NT2/D1 (cell line): Measurements from ENCODE around the gene COL2A1.

Experiments
- DNase-seq: peaks from one replicate; pipeline ENCODE4 v3.0.0-alpha.2; 2011; ENCODE audit warnings: low read depth, low spot score
- H3K27me3 ChIP-seq: 2 replicates; pipeline ENCODE4 v1.6.0; 2011; ENCODE audit warnings: mild to moderate bottlenecking; ENCODE audit not compliant: insufficient read length, insufficient read depth
- H3K36me3 ChIP-seq: 2 replicates; pipeline ENCODE4 v1.6.1; 2011; ENCODE audit warnings: mild to moderate bottlenecking, low read length, mixed read lengths; ENCODE audit not compliant: insufficient read depth, insufficient read length
- H3K4me1 ChIP-seq: 2 replicates; pipeline ENCODE4 v1.5.1; 2011; ENCODE audit not compliant: insufficient read depth, insufficient read length
- H3K4me3 ChIP-seq: 2 replicates; pipeline ENCODE4 v1.5.1; 2011; ENCODE audit warnings: low read depth; ENCODE audit not compliant: insufficient read length
- H3K9ac ChIP-seq: 2 replicates; pipeline ENCODE4 v1.6.0; 2011; ENCODE audit warnings: low read depth; ENCODE audit not compliant: insufficient read length
- H3K9me3 ChIP-seq: 2 replicates; pipeline ENCODE4 v1.5.1; 2011; ENCODE audit warnings: mild to moderate bottlenecking, low read length; ENCODE audit not compliant: insufficient read depth
- SUZ12 ChIP-seq: IDR thresholded peaks from 2 replicates; pipeline ENCODE4 v1.6.1; 2011; ENCODE audit not compliant: insufficient read length, insufficient read depth; ENCODE audit errors: extremely low read depth
- YY1 ChIP-seq: IDR thresholded peaks from 2 replicates; pipeline ENCODE4 v1.6.1; 2011; ENCODE audit not compliant: insufficient read length, insufficient read depth
- ZNF274 ChIP-seq: IDR thresholded peaks from 2 replicates; pipeline ENCODE4 v1.6.1; 2011; ENCODE audit warnings: mild to moderate bottlenecking, low read depth, low read length

Gene COL2A1

DNA sequence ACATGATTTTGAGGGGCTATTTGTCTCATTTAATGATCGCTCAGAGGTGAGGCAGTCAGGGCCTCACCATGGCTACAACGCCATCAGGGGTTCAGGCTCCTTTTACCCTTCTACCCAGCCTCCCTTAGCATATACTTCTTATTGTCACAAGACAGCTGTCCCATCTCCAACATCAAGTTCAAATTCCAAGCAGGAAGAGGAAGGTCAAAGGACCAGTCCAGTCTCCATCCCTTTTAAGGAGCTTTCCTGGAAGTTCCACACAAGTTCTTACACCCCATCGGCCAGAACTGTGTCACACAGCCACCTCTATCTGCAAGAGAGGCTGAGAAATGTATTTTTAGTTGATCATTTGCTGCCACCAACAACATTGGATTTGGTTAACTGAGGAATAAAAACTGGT is 49.2 kb downstream of the COL2A1 start:
- no peak for DNase-seq
- Histone ChIP-seq H3K36me3 (no peaks in the 10 kb centered on the region), H3K4me1 (peaks cover 2% of the 10 kb centered on the region), H3K9ac (no peak overlapping the region), H3K27me3 (peaks cover 16% of the 10 kb centered on the region), H3K9me3 (peaks cover 39% of the 10 kb centered on the region), H3K4me3 (no peak overlapping the region)
- TF ChIP-seq SUZ12: no peak
- TF ChIP-seq YY1: no peak
- no peak for TF ChIP-seq ZNF274

DNA sequence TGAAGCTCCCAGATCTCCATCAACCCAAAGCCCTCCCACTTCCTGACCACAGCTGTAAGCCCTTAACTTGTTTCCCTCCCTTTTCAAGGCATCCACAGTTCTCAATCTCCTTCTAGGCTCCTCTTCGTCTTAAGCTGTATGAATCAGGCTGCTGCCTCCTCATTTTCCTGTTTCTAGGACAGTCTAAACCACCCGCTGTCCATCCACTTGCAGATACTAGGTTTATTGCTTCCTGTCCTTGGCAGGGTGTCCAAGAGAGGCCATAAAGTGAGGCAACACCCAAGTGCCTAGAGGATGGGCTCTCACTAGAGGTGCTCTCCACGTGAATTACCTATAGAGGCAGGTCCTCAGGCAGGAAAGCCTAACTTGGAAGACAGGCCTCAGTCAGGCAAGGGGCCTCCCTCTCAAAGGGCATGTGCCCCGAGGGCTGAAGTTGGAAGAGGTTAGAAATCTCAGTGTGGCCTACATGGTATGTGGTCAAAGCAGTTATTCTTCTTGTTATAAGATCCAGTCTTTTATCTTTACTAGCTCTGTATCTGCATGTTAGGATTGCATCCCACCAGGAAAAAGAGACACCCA is 49.7 kb downstream of the COL2A1 start:
- TF ChIP-seq SUZ12: no peak
- H3K4me1 ChIP-seq: peaks cover 4% of the 10 kb centered on the region
- no peak overlapping the region for H3K4me3 ChIP-seq
- DNase-seq: no peak
- peaks cover 16% of the 10 kb centered on the region for H3K27me3 ChIP-seq
- peaks cover 34% of the 10 kb centered on the region for H3K9me3 ChIP-seq
- H3K36me3 ChIP-seq: no peaks in the 10 kb centered on the region
- no peak overlapping the region for H3K9ac ChIP-seq

DNA sequence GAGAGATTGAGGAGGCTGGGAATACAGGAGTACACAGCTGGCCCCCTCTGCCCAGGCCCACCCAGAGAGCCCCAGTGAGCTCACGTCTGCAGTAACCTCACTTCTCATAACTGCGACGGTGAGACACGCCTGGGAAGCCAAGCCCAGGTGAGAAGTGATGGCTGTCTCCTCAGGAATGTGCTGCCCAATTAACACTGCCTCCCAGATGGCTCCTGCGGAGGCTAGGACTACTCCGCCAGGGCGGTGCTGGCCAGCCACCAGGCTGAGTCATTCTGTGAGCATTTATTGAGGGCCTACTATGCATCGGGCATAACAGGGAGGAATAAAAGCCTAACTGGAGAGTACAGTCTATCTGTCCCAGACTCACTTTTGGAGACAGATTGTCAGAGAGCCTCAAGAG is 50.2 kb downstream of the COL2A1 start:
- Histone ChIP-seq H3K36me3 (no peaks in the 10 kb centered on the region), H3K9me3 (peaks cover 30% of the 10 kb centered on the region), H3K4me3 (no peak overlapping the region), H3K9ac (no peak overlapping the region), H3K4me1 (peaks cover 5% of the 10 kb centered on the region), H3K27me3 (peaks cover 16% of the 10 kb centered on the region)
- DNase-seq: no peak
- TF ChIP-seq ZNF274: no peak
- TF ChIP-seq SUZ12: no peak
- no peak for TF ChIP-seq YY1

DNA sequence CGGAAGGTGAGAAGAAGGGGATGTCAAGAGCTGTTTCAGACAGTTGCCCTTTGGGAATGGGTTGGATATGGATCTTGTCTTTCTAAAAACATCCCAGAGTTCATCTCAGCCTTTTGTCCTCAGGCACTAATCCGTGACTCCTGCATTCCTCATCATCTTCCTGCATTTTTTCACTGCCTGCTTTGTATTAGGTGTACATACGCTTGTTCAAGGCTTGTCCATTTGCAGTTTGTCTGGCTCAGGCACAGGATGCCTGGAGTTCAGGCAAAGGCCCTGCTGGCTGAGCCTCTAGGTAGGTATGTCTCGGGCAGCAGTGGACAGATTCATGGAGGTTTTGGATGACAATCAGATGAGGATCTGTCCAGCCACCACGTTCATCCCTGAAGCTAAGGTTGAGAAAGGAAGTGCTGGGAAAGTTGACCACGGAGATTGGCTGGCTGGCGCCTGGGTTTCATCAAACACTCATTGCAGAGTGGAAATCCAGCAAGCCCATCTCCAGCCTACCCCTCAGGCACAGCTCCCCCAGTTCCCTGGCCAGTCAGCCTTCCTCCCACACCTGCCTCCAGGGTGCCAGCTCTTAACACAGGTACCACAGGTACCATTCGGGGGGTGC is 53.3 kb downstream of the COL2A1 start:
- Histone ChIP-seq H3K9ac (no peak overlapping the region), H3K4me3 (no peak overlapping the region), H3K4me1 (peaks cover 16% of the 10 kb centered on the region), H3K36me3 (no peaks in the 10 kb centered on the region), H3K9me3 (no peaks in the 10 kb centered on the region), H3K27me3 (peaks cover 21% of the 10 kb centered on the region)
- no peak for DNase-seq
- no peak for TF ChIP-seq SUZ12
- TF ChIP-seq YY1: no peak
- no peak for TF ChIP-seq ZNF274

DNA sequence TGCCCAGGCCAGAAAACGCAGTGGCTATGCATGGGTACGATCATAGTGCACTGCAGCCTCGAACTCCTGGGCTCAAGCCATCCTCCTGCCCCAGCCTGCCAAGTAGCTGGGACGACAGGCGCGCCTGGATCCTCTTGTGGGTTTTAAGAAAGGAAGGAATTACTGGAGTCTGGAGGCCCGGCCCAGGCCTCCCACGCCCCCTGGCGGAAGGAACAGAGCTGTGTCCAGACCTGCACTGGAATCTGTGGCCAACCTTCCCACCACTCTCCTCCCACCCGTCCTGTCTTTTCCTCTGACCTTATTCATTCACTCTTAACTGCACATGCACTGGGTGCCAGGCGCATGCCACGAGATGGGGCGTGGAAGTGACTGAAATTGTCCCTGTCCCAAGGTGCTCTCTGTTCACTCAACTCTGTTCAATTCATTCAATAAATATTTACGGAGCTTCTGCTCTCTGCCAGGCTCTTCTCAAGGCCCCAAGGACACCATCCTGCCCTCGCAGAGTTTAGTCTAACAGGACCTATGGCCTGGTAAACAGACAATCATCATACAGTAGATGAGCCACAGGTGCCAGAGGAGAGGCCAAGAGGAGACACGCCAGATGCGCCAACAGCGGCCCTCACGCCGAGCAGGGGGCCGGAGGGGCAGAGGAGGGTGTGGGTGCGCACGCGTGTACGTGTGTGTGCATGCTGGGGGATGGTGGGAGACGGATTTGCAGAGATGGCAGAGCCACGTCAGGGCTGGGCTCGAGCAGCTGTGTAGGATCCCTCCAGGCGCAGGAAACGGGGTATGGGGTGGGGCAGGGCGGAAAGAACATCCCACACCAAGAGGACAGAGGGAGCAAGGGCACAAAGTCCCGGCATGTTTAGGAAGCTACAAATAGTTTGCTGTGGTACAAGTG is 54.6 kb downstream of the COL2A1 start:
- H3K27me3 ChIP-seq: peaks cover 21% of the 10 kb centered on the region
- H3K9me3 ChIP-seq: no peaks in the 10 kb centered on the region
- no peaks in the 10 kb centered on the region for H3K36me3 ChIP-seq
- H3K4me3 ChIP-seq: no peak overlapping the region
- peaks cover 16% of the 10 kb centered on the region for H3K4me1 ChIP-seq
- H3K9ac ChIP-seq: no peak overlapping the region
- peak; percentile 63 for DNase-seq
- no peak for TF ChIP-seq SUZ12
- no peak for TF ChIP-seq ZNF274
- no peak for TF ChIP-seq YY1

DNA sequence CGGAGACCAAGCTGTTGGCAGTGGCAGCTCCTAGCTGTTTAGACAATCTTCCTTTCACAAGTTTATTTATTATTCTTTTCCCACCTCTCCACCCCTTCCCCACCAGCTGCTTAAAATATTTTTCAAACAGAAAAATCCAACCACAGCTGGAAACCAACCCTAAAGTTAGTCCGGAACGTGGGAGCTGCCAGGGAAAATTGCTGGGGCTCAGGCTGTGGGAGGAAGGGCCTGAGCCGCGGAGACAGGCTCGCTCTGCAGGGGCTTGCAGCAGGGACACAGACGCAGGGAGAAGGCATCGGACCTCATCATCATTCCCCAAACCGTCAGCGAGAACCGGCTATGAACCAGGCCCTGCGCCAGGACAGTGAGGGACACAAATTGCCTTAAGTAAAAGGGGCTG is 56.9 kb downstream of the COL2A1 start:
- DNase-seq: no peak
- Histone ChIP-seq H3K9me3 (no peaks in the 10 kb centered on the region), H3K4me1 (peaks cover 14% of the 10 kb centered on the region), H3K9ac (no peak overlapping the region), H3K4me3 (no peak overlapping the region), H3K36me3 (no peaks in the 10 kb centered on the region), H3K27me3 (peaks cover 23% of the 10 kb centered on the region)
- TF ChIP-seq ZNF274 (no peak), YY1 (no peak), SUZ12 (no peak)
